CD4-positive, alpha-beta T cell (primary cell): ENCODE data around the gene MUC4. TPM values are rescaled to one million over a fixed set of nuclear protein-coding genes. Genes with fewer than 3 reads are reported as not detected.
A peak's percentile ranks its signal among the peaks of the same experiment; 100 is the strongest.

Experiments
- ATAC-seq: fragments of 200-7000 bp; cut with Tn5 transposase; one replicate; pipeline ENCODE4 v1.10.0; 2022; ENCODE audit warnings: mild to moderate bottlenecking; ENCODE audit not compliant: poor library complexity
- CTCF ChIA-PET: fragments of 350-600 bp; sonication (Branson Sonifier 250); formaldehyde crosslinking; loops from one replicate; lab custom pipeline; 2021; ENCODE audit warnings: antibody characterized with exemption, inconsistent platforms; lab: Charles Lee
- POLR2A ChIA-PET: fragments of 350-600 bp; sonication (Branson Sonifier 250); formaldehyde crosslinking; loops from one replicate; lab custom pipeline; 2021; ENCODE audit warnings: antibody characterized with exemption, inconsistent platforms; lab: Charles Lee
- DNase-seq, 14 experiments: peaks; one replicate each; pipeline ENCODE4 v3.0.0-alpha.2; 2013 to 2020; ENCODE audit warnings: mixed read lengths in 2 of 14
- H3K27ac ChIP-seq, 2 donors: one replicate each; pipeline versions ENCODE4 v1.5.1 to v1.7.0; 2013; ENCODE audit warnings: low read length in 2 of 2, low read depth in 1 of 2, mild to moderate bottlenecking in 1 of 2
- H3K27me3 ChIP-seq, 2 experiments: 1 replicate in 1 of 2; 2 replicates in 1 of 2; pipeline versions ENCODE4 v1.6.1 to v1.7.0; 2013; ENCODE audit warnings: low read length in 2 of 2, control low read depth in 1 of 2, mild to moderate bottlenecking in 1 of 2, moderate library complexity in 1 of 2; ENCODE audit not compliant: insufficient read depth in 2 of 2, control insufficient read depth in 1 of 2
- H3K36me3 ChIP-seq: one replicate; pipeline ENCODE4 v1.6.1; 2013; ENCODE audit warnings: low read length, control low read depth; ENCODE audit not compliant: insufficient read depth
- H3K4me1 ChIP-seq: one replicate; pipeline ENCODE4 v1.6.1; 2013; ENCODE audit warnings: low read length, control low read depth; ENCODE audit not compliant: insufficient read depth
- H3K4me3 ChIP-seq: one replicate; pipeline ENCODE4 v1.5.1; 2013; ENCODE audit warnings: mild to moderate bottlenecking, low read length, moderate library complexity
- H3K9me3 ChIP-seq, 2 experiments: 1 replicate in 1 of 2; 2 replicates in 1 of 2; pipeline versions ENCODE4 v1.6.1 to v1.7.0; 2013; ENCODE audit warnings: low read length in 2 of 2, mild to moderate bottlenecking in 2 of 2, control low read depth in 1 of 2, moderate library complexity in 1 of 2; ENCODE audit not compliant: control insufficient read depth in 1 of 2, insufficient read depth in 1 of 2
- H3K27ac Mint-ChIP-seq: one replicate; pipeline ENCODE4 v1.8.0; 2020; ENCODE audit warnings: mixed read lengths
- H3K27me3 Mint-ChIP-seq: one replicate; pipeline ENCODE4 v1.8.0; 2021; ENCODE audit warnings: mixed read lengths
- H3K36me3 Mint-ChIP-seq: one replicate; pipeline ENCODE4 v1.8.0; 2021; ENCODE audit warnings: low read depth, mixed read lengths
- H3K4me1 Mint-ChIP-seq: one replicate; pipeline ENCODE4 v1.8.0; 2021; ENCODE audit warnings: low read depth, mixed read lengths
- H3K4me3 Mint-ChIP-seq: one replicate; pipeline ENCODE4 v1.8.0; 2020; ENCODE audit warnings: mild to moderate bottlenecking, mixed read lengths
- H3K9me3 Mint-ChIP-seq: one replicate; pipeline ENCODE4 v1.8.0; 2020; ENCODE audit warnings: mixed read lengths
- intact Hi-C, 2 experiments: fragments of 100-400 bp; cut with DNase I in 1 of 2; cut with micrococcal nuclease in 1 of 2; formaldehyde crosslinking; loops; one replicate each; pipeline versions ENCODE4 v1.15.1 to v1.9.0; 2023 to 2025; cut with DNase I, micrococcal nuclease
- total RNA-seq, 174 experiments: library from RNA in 2 of 174; stranded (reverse) in 2 of 174; gene quantifications; one replicate each; pipeline ENCODE4 v1.2.3 and lab custom pipeline; 2021 to 2026
- TF ChIP-seq, protein P1 (sequence below): fragments of 200-600 bp; IDR thresholded peaks from one replicate; pipeline ENCODE4 v1.8.0; 2022; ENCODE audit warnings: antibody characterized with exemption, mild to moderate bottlenecking

Gene MUC4
- total RNA-seq, 2 experiments from 2014 or later: not detected

DNA sequence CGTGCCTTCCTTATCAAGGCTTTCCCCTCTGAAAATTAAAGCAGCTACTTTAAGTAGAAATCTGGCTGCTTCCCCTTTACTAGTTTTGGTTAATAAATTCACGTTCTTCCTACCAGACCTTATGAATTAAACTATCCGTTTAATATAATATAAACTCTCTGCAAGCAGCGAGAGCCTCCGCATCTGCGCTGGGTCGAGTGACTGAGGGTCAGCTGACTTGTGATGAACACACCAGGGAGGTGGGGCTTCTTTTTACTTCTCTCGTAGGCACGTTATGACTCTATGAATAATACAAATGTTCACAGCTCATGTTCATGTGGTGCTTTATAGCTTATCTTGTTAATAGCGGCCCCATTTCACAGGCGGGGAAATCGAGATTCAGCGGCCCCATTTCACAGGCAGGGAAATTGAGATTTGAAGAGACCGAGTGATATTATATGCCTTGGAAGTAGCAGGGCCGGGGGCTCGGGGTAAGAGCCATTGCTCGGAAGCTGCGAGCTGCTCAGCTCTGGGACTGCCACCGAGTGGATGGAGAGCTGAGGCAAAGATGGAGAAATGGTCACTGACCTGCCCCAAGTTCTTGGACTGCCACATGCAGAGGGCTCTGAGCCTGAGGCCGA, 8.3 kb downstream of the MUC4 start:
- Histone ChIP-seq H3K4me1 (peaks cover 47% of the 10 kb centered on the region), H3K4me3 (no peak overlapping the region), H3K36me3 (no peaks in the 10 kb centered on the region), H3K27me3 (no peaks in the 10 kb centered on the region), H3K9me3 (no peaks in the 10 kb centered on the region), H3K27ac (no peak overlapping the region)
- Mint-ChIP-seq H3K36me3 (no peaks in the 10 kb centered on the region), H3K27me3 (peaks cover 12% of the 10 kb centered on the region), H3K27ac (no peak overlapping the region), H3K9me3 (no peaks in the 10 kb centered on the region), H3K4me3 (no peak overlapping the region), H3K4me1 (peaks cover 52% of the 10 kb centered on the region)
- ChIA-PET CTCF (no interaction called here), POLR2A (no interaction called here)
- intact Hi-C loops: no loop called here
- no peak for DNase-seq
- no peak for ATAC-seq
- TF ChIP-seq, protein P1, sequence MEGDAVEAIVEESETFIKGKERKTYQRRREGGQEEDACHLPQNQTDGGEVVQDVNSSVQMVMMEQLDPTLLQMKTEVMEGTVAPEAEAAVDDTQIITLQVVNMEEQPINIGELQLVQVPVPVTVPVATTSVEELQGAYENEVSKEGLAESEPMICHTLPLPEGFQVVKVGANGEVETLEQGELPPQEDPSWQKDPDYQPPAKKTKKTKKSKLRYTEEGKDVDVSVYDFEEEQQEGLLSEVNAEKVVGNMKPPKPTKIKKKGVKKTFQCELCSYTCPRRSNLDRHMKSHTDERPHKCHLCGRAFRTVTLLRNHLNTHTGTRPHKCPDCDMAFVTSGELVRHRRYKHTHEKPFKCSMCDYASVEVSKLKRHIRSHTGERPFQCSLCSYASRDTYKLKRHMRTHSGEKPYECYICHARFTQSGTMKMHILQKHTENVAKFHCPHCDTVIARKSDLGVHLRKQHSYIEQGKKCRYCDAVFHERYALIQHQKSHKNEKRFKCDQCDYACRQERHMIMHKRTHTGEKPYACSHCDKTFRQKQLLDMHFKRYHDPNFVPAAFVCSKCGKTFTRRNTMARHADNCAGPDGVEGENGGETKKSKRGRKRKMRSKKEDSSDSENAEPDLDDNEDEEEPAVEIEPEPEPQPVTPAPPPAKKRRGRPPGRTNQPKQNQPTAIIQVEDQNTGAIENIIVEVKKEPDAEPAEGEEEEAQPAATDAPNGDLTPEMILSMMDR: no peak

DNA sequence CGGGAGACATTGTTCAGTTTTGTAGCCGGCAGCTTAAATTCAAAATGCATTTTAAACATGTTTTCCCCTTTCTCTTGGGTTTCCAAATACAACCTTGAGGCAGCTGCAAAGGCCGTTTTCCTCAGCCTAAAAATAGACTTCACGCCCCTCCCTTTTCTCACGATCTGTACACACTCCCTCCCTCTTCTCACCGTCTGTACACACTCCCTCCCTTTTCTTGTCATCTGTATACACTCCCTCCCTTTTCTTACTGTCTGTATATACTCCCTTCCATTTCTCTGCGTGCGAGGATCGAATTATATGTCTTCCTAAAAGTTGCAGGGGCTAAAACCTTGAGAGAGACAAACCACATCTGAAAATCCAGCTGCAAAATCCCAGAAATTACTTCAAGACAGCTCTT, 8.9 kb downstream of the MUC4 start:
- TF ChIP-seq, protein P1: no peak
- Mint-ChIP-seq H3K4me1 (peaks cover 52% of the 10 kb centered on the region), H3K9me3 (no peaks in the 10 kb centered on the region), H3K27ac (no peak overlapping the region), H3K36me3 (no peaks in the 10 kb centered on the region), H3K27me3 (peaks cover 12% of the 10 kb centered on the region), H3K4me3 (no peak overlapping the region)
- Histone ChIP-seq H3K36me3 (no peaks in the 10 kb centered on the region), H3K9me3 (no peaks in the 10 kb centered on the region), H3K4me3 (no peak overlapping the region), H3K27ac (no peak overlapping the region), H3K4me1 (peaks cover 47% of the 10 kb centered on the region), H3K27me3 (no peaks in the 10 kb centered on the region)
- POLR2A ChIA-PET: interaction anchor here (0.7 kb wide), 1 partner anchor 9 kb away, joined by 3 read pairs; no protein-coding TSS in a partner anchor
- CTCF ChIA-PET: no interaction called here
- ATAC-seq: no peak
- peak in 1 of 14 experiments; percentile 37 for DNase-seq
- intact Hi-C loops: no loop called here

DNA sequence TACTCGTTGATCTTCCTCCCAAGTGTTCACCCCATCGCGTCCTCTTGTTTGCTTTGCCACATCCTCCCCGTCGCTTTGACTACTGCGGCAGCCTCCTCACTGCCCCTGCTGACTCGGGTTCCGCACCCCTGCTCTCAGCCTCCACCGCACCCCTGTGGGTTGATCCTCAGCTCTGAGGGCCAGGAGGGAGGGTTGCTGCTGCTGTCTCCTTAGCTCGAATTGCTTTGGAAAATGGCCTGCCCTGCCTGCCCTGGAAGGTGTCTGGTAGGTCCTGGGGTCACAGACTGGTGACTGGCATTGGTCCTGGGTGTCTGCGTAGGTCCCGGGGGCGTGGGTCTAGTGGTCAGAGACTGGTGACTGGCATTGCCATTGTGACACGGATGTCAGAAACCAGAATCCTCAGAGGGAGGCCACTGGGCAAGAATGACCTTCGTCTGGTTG, 9.4 kb downstream of the MUC4 start:
- H3K9me3 Mint-ChIP-seq: no peaks in the 10 kb centered on the region
- DNase-seq: peak in 8 of 14 experiments; percentile 7 to 66 (median 21)
- ATAC-seq: peak; percentile 61
- ChIA-PET CTCF (no interaction called here), POLR2A (interaction anchor here (0.7 kb wide), 1 partner anchor 9 kb away, joined by 3 read pairs; no protein-coding TSS in a partner anchor)
- Histone ChIP-seq H3K27me3 (no peaks in the 10 kb centered on the region), H3K9me3 (no peaks in the 10 kb centered on the region), H3K27ac (no peak overlapping the region), H3K4me1 (peaks cover 47% of the 10 kb centered on the region), H3K36me3 (no peaks in the 10 kb centered on the region), H3K4me3 (no peak overlapping the region)
- H3K36me3 Mint-ChIP-seq: no peaks in the 10 kb centered on the region
- H3K4me1 Mint-ChIP-seq: peaks cover 52% of the 10 kb centered on the region
- peaks cover 12% of the 10 kb centered on the region for H3K27me3 Mint-ChIP-seq
- no peak overlapping the region for H3K27ac Mint-ChIP-seq
- TF ChIP-seq, protein P1: no peak
- intact Hi-C loops: no loop called here
- no peak overlapping the region for H3K4me3 Mint-ChIP-seq
